DLD1 (cell line): ENCODE measurements around the gene TLCD1.

Experiments
- in situ Hi-C: cut with HindIII; loops from 2 replicates; pipeline ENCODE4 v1.10.0; 2017; ENCODE audit warnings: low sequenced_read_pairs

TLCD1 gene

GRCh38 chr17:28729950-28730330 lies 3.9 kb upstream of the TLCD1 start:
- in situ Hi-C loops: loop anchor here (10.0 kb wide), 1 partner anchor 205 kb away; no protein-coding TSS in a partner anchor

- in situ Hi-C loops: loop anchor here (10.0 kb wide), 1 partner anchor 206 kb away; no protein-coding TSS in a partner anchor
Observed at GRCh38 chr17:28728364-28729200, 2.5 kb upstream of the TLCD1 start, which contains the start of gene NEK8. Gene NEK8, plus strand, starts transcription at chr17:28728788. Its CDS starts 26 bp downstream, at chr17:28728814.

- in situ Hi-C loops: loop anchor here (10.0 kb wide), 1 partner anchor 208 kb away; no protein-coding TSS in a partner anchor
Observed at GRCh38 chr17:28726627-28727491, 826 bp upstream of the TLCD1 start.

GRCh38 chr17:28725660-28726225 lies 290 bp downstream of the TLCD1 start:
- in situ Hi-C loops: loop anchor here (10.0 kb wide), 1 partner anchor 209 kb away; no protein-coding TSS in a partner anchor

- in situ Hi-C loops: loop anchor here (10.0 kb wide), 1 partner anchor 210 kb away; no protein-coding TSS in a partner anchor
Observed at GRCh38 chr17:28725166-28725659, 820 bp downstream of the TLCD1 start.

- in situ Hi-C loops: loop anchor here (10.0 kb wide), 1 partner anchor 210 kb away; no protein-coding TSS in a partner anchor
Observed at GRCh38 chr17:28724500-28725165, 1.4 kb downstream of the TLCD1 start.

- in situ Hi-C loops: loop anchor here (10.0 kb wide), 1 partner anchor 211 kb away; no protein-coding TSS in a partner anchor
Observed at GRCh38 chr17:28723836-28724499, 2.1 kb downstream of the TLCD1 start.

GRCh38 chr17:28723159-28723835 lies 2.7 kb downstream of the TLCD1 start:
- in situ Hi-C loops: loop anchor here (10.0 kb wide), 1 partner anchor 212 kb away; no protein-coding TSS in a partner anchor

- in situ Hi-C loops: loop anchor here (10.0 kb wide), 1 partner anchor 212 kb away; no protein-coding TSS in a partner anchor
Observed at GRCh38 chr17:28722417-28723158, 3.4 kb downstream of the TLCD1 start.

GRCh38 chr17:28720997-28721329 lies 5.1 kb downstream of the TLCD1 start:
- in situ Hi-C loops: loop anchor here (10.0 kb wide), 1 partner anchor 214 kb away; no protein-coding TSS in a partner anchor

- in situ Hi-C loops: loop anchor here (10.0 kb wide), 1 partner anchor 214 kb away; no protein-coding TSS in a partner anchor
Observed at GRCh38 chr17:28720247-28720996, 5.6 kb downstream of the TLCD1 start.

- in situ Hi-C loops: no loop called here
Observed at GRCh38 chr17:28719021-28719433, 7.0 kb downstream of the TLCD1 start.

- in situ Hi-C loops: no loop called here
Observed at GRCh38 chr17:28718333-28719020, 7.6 kb downstream of the TLCD1 start.

GRCh38 chr17:28717578-28718332 lies 8.3 kb downstream of the TLCD1 start, which contains the start of gene RAB34:
Gene RAB34, minus strand, starts transcription at chr17:28717868. Its CDS starts 602 bp downstream, at chr17:28717266.
- in situ Hi-C loops: no loop called here

- in situ Hi-C loops: no loop called here
Observed at GRCh38 chr17:28716740-28717577, 9.1 kb downstream of the TLCD1 start.
